ENCODE data around the gene PLXNB3.

PLXNB3 gene

DNA sequence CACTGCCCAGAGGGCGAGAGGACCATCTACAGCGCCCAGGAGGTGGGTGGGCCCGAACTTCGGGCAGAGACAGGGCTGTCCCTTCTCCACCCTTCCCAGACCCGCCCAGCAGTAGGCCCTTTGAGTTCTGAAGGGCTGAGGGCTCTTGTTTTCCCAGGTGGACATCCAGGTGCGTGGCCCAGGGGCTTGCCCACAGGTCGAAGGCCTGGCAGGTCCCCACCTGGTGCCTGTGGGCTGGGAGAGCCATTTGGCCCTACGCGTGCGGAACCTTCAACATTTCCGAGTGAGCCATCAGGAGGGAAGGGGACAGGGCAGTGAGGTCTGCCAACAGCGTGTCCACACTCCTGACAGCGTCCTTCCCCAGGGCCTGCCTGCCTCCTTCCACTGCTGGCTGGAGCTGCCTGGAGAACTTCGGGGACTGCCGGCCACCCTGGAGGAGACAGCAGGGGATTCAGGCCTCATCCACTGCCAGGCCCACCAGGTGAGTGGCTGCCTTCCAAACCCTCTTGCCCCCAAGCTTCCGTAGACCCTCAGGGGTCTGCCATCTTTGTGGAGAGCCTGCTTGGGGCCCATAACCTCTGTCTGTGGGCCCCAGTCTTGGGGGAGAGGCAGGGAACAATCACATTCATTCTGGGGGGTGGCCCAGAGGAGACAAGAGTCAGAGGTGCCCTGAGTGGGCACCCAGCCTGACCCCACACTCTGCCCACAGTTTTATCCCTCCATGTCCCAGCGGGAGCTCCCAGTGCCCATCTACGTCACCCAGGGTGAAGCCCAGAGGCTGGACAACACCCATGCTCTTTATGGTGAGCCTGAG lies 6.8 kb downstream of the PLXNB3 start:
- H3K36me3 Mint-ChIP-seq (ENCODE audit: low read depth): no peaks in the 10 kb centered on the region
- no peak for DNase-seq (ENCODE audit: low spot score)
- H3K9me3 Mint-ChIP-seq: no peaks in the 10 kb centered on the region
- H3K4me1 Mint-ChIP-seq (ENCODE audit: low read depth): peaks cover 4% of the 10 kb centered on the region
- H3K27ac Mint-ChIP-seq: no peak overlapping the region
- H3K27me3 Mint-ChIP-seq (ENCODE audit: low read depth): no peaks in the 10 kb centered on the region
- no peak overlapping the region for H3K4me3 Mint-ChIP-seq

DNA sequence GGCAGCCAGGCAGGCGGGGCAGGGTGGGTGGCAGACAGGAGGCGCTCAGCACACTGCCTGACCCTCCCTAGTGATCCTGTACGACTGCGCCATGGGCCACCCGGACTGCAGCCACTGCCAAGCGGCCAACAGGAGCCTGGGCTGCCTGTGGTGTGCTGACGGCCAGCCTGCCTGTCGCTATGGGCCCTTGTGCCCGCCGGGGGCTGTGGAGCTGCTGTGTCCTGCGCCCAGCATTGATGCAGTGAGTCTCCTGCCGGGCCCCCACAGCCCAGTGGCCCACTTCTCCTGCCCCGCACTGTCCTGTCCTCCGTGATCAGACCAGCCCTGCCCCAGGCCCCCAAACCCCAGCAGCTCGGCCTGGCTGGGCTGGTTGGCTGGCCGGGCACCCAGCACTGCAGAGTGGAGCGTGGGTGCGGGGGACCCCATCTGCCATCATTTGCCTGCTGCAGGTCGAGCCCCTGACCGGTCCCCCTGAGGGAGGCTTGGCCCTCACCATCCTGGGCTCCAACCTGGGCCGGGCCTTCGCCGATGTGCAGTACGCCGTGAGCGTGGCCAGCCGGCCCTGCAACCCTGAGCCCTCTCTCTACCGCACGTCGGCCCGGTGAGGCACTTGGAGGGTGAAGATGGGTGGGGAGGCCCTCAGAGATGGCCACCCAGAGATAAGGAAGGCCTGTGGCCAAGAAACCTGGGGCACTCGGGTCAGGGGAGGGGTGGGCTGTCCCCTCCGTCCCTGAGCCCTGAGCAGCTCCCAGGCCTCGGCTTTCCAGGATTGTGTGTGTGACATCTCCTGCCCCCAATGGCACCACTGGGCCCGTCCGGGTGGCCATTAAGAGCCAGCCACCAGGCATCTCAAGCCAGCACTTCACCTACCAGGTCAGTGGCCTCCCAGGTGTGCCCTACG lies 7.6 kb downstream of the PLXNB3 start:
- no peak for DNase-seq (ENCODE audit: low spot score)
- Mint-ChIP-seq H3K27me3 (ENCODE audit: low read depth) (no peaks in the 10 kb centered on the region), H3K36me3 (ENCODE audit: low read depth) (no peaks in the 10 kb centered on the region)

DNA sequence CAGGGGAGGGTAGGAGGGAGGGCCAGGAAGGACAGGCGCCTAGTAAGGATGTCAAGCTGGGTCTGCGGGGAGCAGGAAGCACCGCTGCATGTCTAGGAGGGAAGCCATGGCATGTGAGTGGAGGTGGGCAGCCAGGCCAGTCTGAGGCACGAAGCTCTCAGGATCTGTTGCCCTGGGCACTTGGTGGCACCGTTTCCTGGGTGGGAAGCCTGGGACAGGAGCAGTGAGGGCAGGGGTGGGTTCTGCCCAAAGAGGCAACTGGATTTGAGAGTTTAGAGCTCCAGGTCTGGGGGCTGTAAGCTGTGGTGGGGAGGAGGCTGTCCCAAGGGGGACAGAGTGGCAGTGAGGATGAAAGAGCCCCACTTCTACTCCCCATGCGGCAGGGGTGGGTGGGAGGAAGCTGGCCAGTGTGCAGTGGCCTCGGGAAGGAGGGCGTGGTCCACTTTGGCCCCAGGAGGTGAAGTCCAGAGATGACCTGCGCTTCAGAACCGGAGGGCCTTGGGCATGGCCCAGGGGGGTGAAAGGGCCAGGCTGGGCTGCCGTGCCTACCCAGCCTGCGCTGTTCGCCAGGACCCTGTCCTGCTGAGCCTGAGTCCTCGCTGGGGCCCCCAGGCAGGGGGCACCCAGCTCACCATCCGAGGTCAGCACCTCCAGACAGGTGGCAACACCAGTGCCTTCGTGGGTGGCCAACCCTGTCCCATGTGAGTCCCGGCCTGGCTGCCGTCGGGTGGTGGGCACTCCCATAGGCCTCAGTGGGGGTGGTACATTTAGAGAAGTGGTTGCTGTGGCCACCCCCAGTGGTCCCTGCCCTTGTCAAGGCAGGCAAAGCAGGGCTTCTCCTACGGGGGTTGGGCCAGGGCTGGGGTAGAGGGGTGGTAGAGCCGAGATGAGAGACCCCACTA lies 8.5 kb downstream of the PLXNB3 start:
- Mint-ChIP-seq H3K27me3 (ENCODE audit: low read depth) (no peaks in the 10 kb centered on the region), H3K9me3 (no peaks in the 10 kb centered on the region), H3K27ac (no peak overlapping the region), H3K36me3 (ENCODE audit: low read depth) (no peaks in the 10 kb centered on the region), H3K4me3 (no peak overlapping the region), H3K4me1 (ENCODE audit: low read depth) (no peaks in the 10 kb centered on the region)
- DNase-seq (ENCODE audit: low spot score): no peak

More for the DNA sequence above, 7.6 kb downstream of the PLXNB3 start:
- Mint-ChIP-seq H3K4me1 (ENCODE audit: low read depth) (no peaks in the 10 kb centered on the region), H3K27ac (no peak overlapping the region), H3K9me3 (no peaks in the 10 kb centered on the region), H3K4me3 (no peak overlapping the region)

DNA sequence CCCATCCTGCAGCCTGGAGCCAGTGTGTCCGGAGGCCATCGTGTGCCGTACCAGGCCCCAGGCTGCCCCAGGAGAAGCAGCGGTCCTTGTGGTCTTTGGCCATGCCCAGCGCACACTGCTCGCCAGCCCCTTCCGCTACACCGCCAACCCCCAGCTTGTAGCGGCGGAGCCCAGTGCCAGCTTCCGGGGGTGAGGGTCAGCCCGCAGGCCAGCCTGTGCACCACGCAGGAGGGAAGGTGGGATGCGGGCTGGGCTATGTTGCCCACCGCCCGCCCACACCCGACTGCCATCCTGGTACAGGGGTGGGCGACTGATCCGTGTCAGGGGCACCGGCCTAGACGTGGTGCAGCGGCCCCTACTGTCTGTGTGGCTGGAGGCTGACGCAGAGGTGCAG lies 9.2 kb downstream of the PLXNB3 start:
- Mint-ChIP-seq H3K9me3 (no peaks in the 10 kb centered on the region), H3K27ac (no peak overlapping the region), H3K36me3 (ENCODE audit: low read depth) (no peaks in the 10 kb centered on the region), H3K4me3 (no peak overlapping the region), H3K27me3 (ENCODE audit: low read depth) (no peaks in the 10 kb centered on the region), H3K4me1 (ENCODE audit: low read depth) (no peaks in the 10 kb centered on the region)
- DNase-seq (ENCODE audit: low spot score): no peak

DNA sequence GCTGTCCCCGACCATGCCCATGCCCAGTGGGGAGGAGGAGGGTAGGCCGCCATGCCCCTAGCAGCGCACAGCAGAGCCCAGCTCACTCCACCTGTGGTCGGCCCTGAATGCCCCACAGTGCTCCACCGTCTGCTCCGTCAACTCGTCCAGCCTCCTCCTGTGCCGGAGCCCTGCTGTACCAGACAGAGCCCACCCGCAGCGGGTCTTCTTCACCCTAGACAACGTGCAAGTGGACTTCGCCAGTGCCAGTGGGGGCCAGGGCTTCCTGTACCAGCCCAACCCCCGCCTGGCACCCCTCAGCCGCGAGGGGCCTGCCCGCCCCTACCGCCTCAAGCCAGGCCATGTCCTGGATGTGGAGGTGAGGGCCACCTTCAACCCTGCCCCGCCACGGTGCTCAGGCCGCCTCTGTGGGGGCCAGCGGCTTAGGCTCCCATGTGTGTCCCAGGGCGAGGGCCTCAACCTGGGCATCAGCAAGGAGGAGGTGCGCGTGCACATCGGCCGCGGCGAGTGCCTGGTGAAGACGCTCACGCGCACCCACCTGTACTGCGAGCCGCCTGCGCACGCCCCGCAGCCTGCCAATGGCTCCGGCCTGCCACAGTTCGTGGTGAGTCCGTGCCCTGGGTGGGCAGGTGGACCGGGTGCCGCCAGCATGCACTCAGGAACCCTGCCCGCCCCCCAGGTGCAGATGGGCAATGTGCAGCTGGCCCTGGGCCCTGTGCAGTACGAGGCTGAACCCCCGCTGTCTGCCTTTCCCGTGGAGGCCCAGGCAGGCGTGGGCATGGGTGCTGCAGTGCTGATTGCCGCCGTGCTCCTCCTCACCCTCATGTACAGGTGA lies 9.9 kb downstream of the PLXNB3 start:
- no peaks in the 10 kb centered on the region for H3K27me3 Mint-ChIP-seq (ENCODE audit: low read depth)
- H3K27ac Mint-ChIP-seq: no peak overlapping the region
- no peak overlapping the region for H3K4me3 Mint-ChIP-seq
- H3K36me3 Mint-ChIP-seq (ENCODE audit: low read depth): no peaks in the 10 kb centered on the region
- H3K4me1 Mint-ChIP-seq (ENCODE audit: low read depth): no peaks in the 10 kb centered on the region
- DNase-seq (ENCODE audit: low spot score): no peak
- no peaks in the 10 kb centered on the region for H3K9me3 Mint-ChIP-seq

DNA sequence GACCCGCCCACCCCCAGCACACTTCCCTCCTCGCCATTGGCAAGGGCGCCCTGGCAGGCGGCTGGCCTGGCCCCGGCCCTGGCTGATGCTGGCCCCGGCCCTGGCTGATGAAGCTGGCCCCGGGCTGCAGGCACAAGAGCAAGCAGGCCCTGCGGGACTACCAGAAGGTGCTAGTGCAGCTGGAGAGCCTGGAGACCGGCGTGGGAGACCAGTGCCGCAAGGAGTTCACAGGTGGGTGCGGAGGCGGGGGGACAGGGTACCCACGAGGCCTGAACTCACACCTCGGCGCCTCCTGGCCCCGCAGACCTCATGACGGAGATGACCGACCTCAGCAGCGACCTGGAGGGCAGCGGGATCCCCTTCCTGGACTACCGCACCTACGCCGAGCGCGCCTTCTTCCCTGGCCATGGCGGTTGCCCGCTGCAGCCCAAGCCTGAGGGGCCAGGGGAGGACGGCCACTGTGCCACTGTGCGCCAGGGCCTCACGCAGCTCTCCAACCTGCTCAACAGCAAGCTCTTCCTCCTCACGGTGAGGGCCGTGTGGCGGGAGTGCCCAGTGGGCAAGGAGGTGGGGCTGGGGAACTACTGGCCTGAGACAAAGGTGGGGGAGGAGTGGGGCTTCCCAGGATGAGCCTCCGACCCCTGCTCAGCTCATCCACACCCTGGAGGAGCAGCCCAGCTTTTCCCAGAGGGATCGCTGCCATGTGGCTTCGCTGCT lies 10.7 kb downstream of the PLXNB3 start:
- no peak overlapping the region for H3K4me3 Mint-ChIP-seq
- H3K27ac Mint-ChIP-seq: no peak overlapping the region
- no peaks in the 10 kb centered on the region for H3K36me3 Mint-ChIP-seq (ENCODE audit: low read depth)
- H3K4me1 Mint-ChIP-seq (ENCODE audit: low read depth): no peaks in the 10 kb centered on the region
- no peaks in the 10 kb centered on the region for H3K27me3 Mint-ChIP-seq (ENCODE audit: low read depth)
- H3K9me3 Mint-ChIP-seq: no peaks in the 10 kb centered on the region
- DNase-seq (ENCODE audit: low spot score): no peak

DNA sequence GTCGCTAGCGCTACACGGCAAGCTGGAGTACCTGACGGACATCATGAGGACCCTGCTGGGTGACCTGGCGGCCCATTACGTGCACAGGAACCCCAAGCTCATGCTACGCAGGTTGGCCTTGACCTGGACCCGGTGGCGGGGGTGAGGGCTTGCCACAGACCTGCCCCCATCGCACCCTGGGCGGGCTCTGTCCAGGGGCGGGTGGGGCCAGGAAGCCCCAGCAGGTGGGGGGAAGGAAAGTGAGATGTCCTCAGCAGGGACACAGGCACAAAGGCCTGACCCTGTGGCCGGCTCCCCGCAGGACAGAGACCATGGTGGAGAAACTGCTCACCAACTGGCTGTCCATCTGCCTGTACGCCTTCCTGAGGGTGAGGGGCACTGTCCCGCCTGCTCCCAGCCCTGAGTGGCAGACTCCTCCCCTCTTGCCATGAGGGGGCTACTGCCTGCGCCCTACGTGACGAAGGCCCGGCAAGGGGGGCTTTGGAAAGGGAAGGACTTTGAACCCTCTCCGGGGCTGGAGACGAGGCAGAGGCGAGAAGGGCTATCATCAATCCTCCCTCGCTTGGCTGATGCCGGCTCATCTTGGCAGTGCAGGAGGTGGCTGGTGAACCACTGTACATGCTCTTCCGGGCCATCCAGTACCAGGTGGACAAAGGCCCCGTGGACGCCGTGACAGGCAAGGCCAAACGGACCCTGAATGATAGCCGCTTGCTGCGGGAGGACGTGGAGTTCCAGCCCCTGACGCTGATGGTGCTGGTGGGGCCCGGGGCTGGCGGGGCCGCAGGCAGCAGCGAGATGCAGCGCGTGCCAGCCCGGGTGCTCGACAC lies 11.5 kb downstream of the PLXNB3 start:
- H3K4me3 Mint-ChIP-seq: no peak overlapping the region
- DNase-seq (ENCODE audit: low spot score): no peak
- peaks cover 3% of the 10 kb centered on the region for H3K4me1 Mint-ChIP-seq (ENCODE audit: low read depth)
- H3K9me3 Mint-ChIP-seq: no peaks in the 10 kb centered on the region
- no peaks in the 10 kb centered on the region for H3K36me3 Mint-ChIP-seq (ENCODE audit: low read depth)
- no peak overlapping the region for H3K27ac Mint-ChIP-seq
- peaks cover 3% of the 10 kb centered on the region for H3K27me3 Mint-ChIP-seq (ENCODE audit: low read depth)

DNA sequence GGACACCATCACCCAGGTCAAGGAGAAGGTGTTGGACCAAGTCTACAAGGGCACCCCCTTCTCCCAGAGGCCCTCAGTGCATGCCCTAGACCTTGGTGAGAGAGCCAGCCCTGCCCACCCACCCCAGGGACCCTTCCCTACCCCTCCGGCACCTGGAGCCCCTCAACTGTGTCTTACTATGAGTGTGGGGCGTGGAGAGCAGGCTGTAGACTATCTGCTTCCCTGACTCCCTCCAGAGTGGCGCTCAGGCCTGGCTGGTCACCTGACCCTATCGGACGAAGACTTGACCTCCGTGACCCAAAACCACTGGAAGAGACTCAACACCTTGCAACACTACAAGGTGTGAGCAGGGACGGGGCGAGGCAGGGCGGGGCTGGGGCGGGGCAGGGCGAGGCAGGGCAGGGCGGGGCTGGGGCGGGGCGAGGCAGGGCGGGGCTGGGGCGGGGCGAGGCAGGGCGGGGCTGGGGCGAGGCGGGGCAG lies 12.1 kb downstream of the PLXNB3 start:
- Mint-ChIP-seq H3K4me3 (no peak overlapping the region), H3K4me1 (ENCODE audit: low read depth) (peaks cover 3% of the 10 kb centered on the region), H3K36me3 (ENCODE audit: low read depth) (no peaks in the 10 kb centered on the region), H3K9me3 (no peaks in the 10 kb centered on the region), H3K27ac (no peak overlapping the region), H3K27me3 (ENCODE audit: low read depth) (peaks cover 3% of the 10 kb centered on the region)
- DNase-seq (ENCODE audit: low spot score): no peak

DNA sequence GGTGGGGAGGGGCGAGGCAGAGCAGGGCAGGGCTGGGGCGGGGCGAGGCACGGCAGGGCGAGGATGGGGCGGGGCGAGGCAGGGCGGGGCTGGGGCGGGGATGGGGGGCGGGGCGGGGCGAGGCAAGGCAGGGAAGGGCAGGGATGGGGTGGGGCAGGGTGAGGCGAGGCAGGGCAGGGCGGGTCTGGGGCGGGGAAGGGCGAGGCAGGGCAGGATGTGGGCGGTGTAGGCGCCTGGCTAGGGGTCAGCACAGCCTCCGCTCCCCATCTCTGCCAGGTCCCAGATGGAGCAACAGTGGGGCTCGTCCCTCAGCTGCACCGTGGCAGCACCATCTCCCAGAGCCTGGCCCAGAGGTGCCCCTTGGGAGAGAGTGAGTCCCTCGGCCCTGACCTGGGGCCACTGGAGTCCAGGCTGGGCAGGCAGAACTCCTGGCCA lies 12.6 kb downstream of the PLXNB3 start:
- Mint-ChIP-seq H3K36me3 (ENCODE audit: low read depth) (no peaks in the 10 kb centered on the region), H3K9me3 (no peaks in the 10 kb centered on the region), H3K4me3 (no peak overlapping the region), H3K4me1 (ENCODE audit: low read depth) (peaks cover 3% of the 10 kb centered on the region), H3K27me3 (ENCODE audit: low read depth) (peaks cover 3% of the 10 kb centered on the region), H3K27ac (peak overlapping the region; percentile 31)
- no peak for DNase-seq (ENCODE audit: low spot score)

DNA sequence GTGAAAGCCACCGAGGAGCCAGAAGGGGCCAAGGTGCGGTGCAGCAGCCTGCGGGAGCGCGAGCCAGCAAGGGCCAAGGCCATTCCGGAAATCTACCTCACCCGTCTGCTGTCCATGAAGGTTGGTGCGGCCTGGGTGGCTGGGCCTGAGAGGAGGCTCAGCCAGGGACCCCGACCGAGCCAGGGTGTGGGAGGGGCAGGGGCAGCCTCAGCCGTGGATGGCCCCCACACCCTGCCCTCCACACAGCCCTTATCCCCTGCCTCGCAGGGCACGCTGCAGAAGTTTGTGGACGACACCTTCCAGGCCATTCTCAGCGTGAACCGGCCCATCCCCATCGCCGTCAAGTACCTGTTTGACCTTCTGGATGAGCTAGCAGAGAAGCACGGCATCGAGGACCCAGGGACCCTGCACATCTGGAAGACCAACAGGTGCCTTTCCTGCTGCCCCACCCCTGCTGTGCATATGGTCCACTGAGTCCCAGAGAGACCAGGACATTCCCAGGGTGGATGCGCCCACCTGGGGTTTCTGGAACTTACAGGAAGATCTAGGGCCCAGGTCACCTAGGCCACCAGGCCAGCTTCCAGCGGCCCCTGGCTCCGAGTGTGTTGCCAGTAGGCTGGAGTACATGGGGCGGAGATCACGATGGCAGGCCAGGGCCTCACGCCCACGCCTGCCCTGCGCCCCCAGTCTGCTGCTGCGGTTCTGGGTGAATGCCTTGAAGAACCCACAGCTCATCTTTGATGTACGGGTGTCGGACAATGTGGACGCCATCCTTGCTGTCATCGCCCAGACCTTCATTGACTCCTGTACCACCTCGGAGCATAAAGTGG lies 13.4 kb downstream of the PLXNB3 start:
- Mint-ChIP-seq H3K4me3 (no peak overlapping the region), H3K9me3 (no peaks in the 10 kb centered on the region), H3K4me1 (ENCODE audit: low read depth) (peaks cover 3% of the 10 kb centered on the region), H3K27ac (no peak overlapping the region), H3K27me3 (ENCODE audit: low read depth) (peaks cover 3% of the 10 kb centered on the region), H3K36me3 (ENCODE audit: low read depth) (no peaks in the 10 kb centered on the region)
- no peak for DNase-seq (ENCODE audit: low spot score)

DNA sequence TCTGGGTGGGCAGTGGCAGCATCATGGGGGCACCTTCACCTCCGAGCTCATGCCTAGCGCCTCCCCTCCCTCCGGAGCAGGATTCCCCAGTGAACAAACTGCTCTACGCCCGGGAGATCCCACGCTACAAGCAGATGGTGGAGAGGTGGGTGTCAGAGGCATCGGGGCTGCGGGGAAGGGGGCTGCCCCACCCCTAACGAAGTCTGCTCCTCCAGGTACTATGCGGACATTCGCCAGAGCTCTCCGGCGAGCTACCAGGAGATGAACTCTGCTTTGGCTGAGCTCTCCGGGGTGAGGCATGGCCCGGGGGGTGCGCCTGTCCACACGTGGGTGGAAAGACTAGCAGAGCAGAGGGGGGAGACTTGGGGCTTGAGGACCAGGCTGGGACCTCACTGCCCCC lies 14.1 kb downstream of the PLXNB3 start:
- Mint-ChIP-seq H3K36me3 (ENCODE audit: low read depth) (no peaks in the 10 kb centered on the region), H3K9me3 (no peaks in the 10 kb centered on the region), H3K4me1 (ENCODE audit: low read depth) (peaks cover 3% of the 10 kb centered on the region), H3K4me3 (no peak overlapping the region), H3K27ac (no peak overlapping the region), H3K27me3 (ENCODE audit: low read depth) (peaks cover 3% of the 10 kb centered on the region)
- DNase-seq (ENCODE audit: low spot score): no peak

Data from T-helper 2 cell treated with Interferon-gamma antibody and Interleukin-4, amounts not matched to agents 5 μg/mL and 100 μg/mL, for 36 hours (primary cell).